ENCODE measurements around the gene CENPL. TPM values are rescaled to one million over a fixed set of nuclear protein-coding genes. Genes with fewer than 3 reads are reported as not detected.

Gene CENPL
- total and polyA plus RNA-seq, 9 of the 15 experiments (the other 6 are each of a cell fraction or from before 2014, with no cell fraction given) = 33.0 to 52.7 (median 39.7) TPM

DNA sequence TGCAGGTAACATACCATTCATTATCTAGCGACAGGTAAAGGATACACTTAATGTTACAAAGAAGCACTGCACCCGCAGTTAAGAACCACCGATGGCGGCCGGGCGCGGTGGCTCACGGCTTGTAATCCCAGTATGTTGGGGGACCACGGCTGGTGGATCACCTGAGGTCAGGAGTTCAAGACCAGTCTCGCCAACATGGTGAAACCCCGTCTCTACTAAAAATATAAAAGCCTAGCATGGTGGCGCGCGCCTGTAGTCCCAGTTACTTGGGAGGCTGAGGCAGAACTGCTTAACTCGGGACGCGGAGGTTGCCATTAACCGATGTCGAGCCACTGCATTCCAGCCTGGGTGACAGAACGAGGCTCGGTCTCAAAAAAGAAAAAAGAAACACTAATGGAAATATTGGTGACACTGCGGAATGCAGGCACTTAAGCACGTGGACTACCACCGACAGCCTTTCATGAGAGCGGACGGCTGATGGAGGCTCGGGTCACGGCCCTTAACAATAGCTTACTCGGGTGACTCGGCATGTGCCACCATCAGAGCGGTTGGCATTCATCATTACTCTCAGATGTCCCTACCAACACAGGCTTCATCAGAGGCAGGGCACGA is 42.6 kb upstream of the CENPL start (continued):
- TF ChIP-seq DMBX1 (CRISPR knock-in tag; IDR thresholded peaks at IDR 0.05; ENCODE audit: borderline replicate concordance) (0 out of 2 replicates have a peak, but pooled peaks have one; percentile 26), PYGO2 (tag; IDR thresholded peaks at IDR 0.05) (peak; percentile 12; the same call in 1 of the 2 replicates), CEBPG (CRISPR knock-in tag; IDR thresholded peaks at IDR 0.05) (peak; percentile 61; the same call in 1 of the 2 replicates), CEBPG (tag; conservative IDR thresholded peaks at IDR 0.05 in 1 of 2, IDR thresholded peaks at IDR 0.05 in 1 of 2) (no peak), MAFG (tag; conservative IDR thresholded peaks at IDR 0.05) (peak; percentile 32; the same call in 1 of the 2 replicates), SRF (CRISPR knock-in tag; IDR thresholded peaks at IDR 0.05) (peak in 1 of 2 experiments; percentile 50; a peak in 1 of 4 replicates), POLR2A (conservative IDR thresholded peaks at IDR 0.05) (0 out of 2 replicates have a peak, but pooled peaks have one; percentile 9), POLR2AphosphoS5 (IDR thresholded peaks at IDR 0.05; ENCODE audit: control insufficient read depth, insufficient read depth, low read depth, low read length) (peak; percentile 26; the same call in 1 of the 2 replicates), ZNF277 (CRISPR knock-in tag; IDR thresholded peaks at IDR 0.05; ENCODE audit: borderline replicate concordance) (no peak), ZNF232 (CRISPR knock-in tag; IDR thresholded peaks at IDR 0.05) (peak; percentile 13; the same call in 1 of the 2 replicates), ZNF311 (CRISPR knock-in tag; IDR thresholded peaks at IDR 0.05) (no peak), TAF1 (IDR thresholded peaks at IDR 0.05; ENCODE audit: control insufficient read depth, extremely low read depth, insufficient read depth, low read length, severe bottlenecking) (no peak), ZNF347 (CRISPR knock-in tag; IDR thresholded peaks at IDR 0.05; ENCODE audit: low read depth) (no peak), IFI16 (CRISPR knock-in tag; IDR thresholded peaks at IDR 0.05) (no peak), HMGXB4 (CRISPR knock-in tag; IDR thresholded peaks at IDR 0.05) (0 out of 2 replicates have a peak, but pooled peaks have one; percentile 79), BHLHE40 (IDR thresholded peaks at IDR 0.05; ENCODE audit: low read length) (no peak; the same call in 1 of the 2 replicates)
- TF ChIP-seq, protein P1, sequence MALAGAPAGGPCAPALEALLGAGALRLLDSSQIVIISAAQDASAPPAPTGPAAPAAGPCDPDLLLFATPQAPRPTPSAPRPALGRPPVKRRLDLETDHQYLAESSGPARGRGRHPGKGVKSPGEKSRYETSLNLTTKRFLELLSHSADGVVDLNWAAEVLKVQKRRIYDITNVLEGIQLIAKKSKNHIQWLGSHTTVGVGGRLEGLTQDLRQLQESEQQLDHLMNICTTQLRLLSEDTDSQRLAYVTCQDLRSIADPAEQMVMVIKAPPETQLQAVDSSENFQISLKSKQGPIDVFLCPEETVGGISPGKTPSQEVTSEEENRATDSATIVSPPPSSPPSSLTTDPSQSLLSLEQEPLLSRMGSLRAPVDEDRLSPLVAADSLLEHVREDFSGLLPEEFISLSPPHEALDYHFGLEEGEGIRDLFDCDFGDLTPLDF (CRISPR knock-in tag; IDR thresholded peaks at IDR 0.05) = peak; percentile 86
- TF ChIP-seq, protein P2, sequence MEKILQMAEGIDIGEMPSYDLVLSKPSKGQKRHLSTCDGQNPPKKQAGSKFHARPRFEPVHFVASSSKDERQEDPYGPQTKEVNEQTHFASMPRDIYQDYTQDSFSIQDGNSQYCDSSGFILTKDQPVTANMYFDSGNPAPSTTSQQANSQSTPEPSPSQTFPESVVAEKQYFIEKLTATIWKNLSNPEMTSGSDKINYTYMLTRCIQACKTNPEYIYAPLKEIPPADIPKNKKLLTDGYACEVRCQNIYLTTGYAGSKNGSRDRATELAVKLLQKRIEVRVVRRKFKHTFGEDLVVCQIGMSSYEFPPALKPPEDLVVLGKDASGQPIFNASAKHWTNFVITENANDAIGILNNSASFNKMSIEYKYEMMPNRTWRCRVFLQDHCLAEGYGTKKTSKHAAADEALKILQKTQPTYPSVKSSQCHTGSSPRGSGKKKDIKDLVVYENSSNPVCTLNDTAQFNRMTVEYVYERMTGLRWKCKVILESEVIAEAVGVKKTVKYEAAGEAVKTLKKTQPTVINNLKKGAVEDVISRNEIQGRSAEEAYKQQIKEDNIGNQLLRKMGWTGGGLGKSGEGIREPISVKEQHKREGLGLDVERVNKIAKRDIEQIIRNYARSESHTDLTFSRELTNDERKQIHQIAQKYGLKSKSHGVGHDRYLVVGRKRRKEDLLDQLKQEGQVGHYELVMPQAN (IDR thresholded peaks at IDR 0.05; ENCODE audit: borderline replicate concordance) = no peak
- TF ChIP-seq, protein P3, sequence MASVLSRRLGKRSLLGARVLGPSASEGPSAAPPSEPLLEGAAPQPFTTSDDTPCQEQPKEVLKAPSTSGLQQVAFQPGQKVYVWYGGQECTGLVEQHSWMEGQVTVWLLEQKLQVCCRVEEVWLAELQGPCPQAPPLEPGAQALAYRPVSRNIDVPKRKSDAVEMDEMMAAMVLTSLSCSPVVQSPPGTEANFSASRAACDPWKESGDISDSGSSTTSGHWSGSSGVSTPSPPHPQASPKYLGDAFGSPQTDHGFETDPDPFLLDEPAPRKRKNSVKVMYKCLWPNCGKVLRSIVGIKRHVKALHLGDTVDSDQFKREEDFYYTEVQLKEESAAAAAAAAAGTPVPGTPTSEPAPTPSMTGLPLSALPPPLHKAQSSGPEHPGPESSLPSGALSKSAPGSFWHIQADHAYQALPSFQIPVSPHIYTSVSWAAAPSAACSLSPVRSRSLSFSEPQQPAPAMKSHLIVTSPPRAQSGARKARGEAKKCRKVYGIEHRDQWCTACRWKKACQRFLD (CRISPR knock-in tag; IDR thresholded peaks at IDR 0.05) = peak; percentile 88
